Astrocyte of the spinal cord (primary cell): ENCODE data around the gene AP1M1.
"Not testable (repeated sequence)": the region's sequence is repeated elsewhere in the genome, so short reads cannot be mapped to it uniquely, and the experiment has no call there.

Experiments
- DNase-seq: peaks from one replicate; pipeline ENCODE4 v3.0.0; 2011; ENCODE audit warnings: low read depth, low spot score
- H3K4me3 ChIP-seq: 2 replicates; pipeline ENCODE4 v1.5.1; 2011; ENCODE audit warnings: low read depth, mild to moderate bottlenecking, low read length, moderate library complexity
- CTCF ChIP-seq: IDR thresholded peaks from 2 replicates; pipeline ENCODE4 v1.5.1; 2012; ENCODE audit warnings: low read depth, mild to moderate bottlenecking, low read length, inconsistent platforms
- in situ Hi-C: cut with HindIII; loops from 2 replicates; pipeline ENCODE4 v1.10.0; 2017; ENCODE audit warnings: low sequenced_read_pairs

Gene AP1M1

GRCh38 chr19:16166417-16166816 lies 31.3 kb upstream of the AP1M1 start:
- DNase-seq = no peak
- TF ChIP-seq CTCF = no peak
- no peak overlapping the region for H3K4me3 ChIP-seq
- in situ Hi-C loops = no loop called here

GRCh38 chr19:16167055-16167454 lies 30.7 kb upstream of the AP1M1 start:
- TF ChIP-seq CTCF = no peak
- DNase-seq = no peak
- in situ Hi-C loops = no loop called here
- H3K4me3 ChIP-seq = no peak overlapping the region

GRCh38 chr19:16168465-16169081 lies 29.1 kb upstream of the AP1M1 start:
- H3K4me3 ChIP-seq = no peak overlapping the region
- no peak for DNase-seq
- TF ChIP-seq CTCF = no peak
- in situ Hi-C loops = no loop called here

GRCh38 chr19:16170134-16170533 lies 27.6 kb upstream of the AP1M1 start:
- H3K4me3 ChIP-seq = no peak overlapping the region
- no peak for TF ChIP-seq CTCF
- in situ Hi-C loops = no loop called here
- no peak for DNase-seq

GRCh38 chr19:16175954-16176353 lies 21.8 kb upstream of the AP1M1 start:
- TF ChIP-seq CTCF = no peak
- no peak for DNase-seq
- H3K4me3 ChIP-seq = no peak overlapping the region
- in situ Hi-C loops = no loop called here

- in situ Hi-C loops, DNase-seq: not testable (repeated sequence)
These were observed 18.8 kb upstream of the AP1M1 start for GRCh38 chr19:16178866-16179265.

GRCh38 chr19:16180611-16181010 lies 17.1 kb upstream of the AP1M1 start:
- H3K4me3 ChIP-seq = no peak overlapping the region
- in situ Hi-C loops = no loop called here
- peak; percentile 58 for DNase-seq
- no peak for TF ChIP-seq CTCF

More at GRCh38 chr19:16178866-16179265, 18.8 kb upstream of the AP1M1 start:
- H3K4me3 ChIP-seq = not testable (repeated sequence)
